Measurements from ENCODE around the gene SCAANT1.
A peak's percentile ranks its signal among the peaks of the same experiment; 100 is the strongest.

Gene SCAANT1

GRCh38 chr3:63934041-63934866 lies 22.1 kb upstream of the SCAANT1 start:
- DNase-seq (ENCODE audit: low read depth in 2 of 2), result no peak

DNA sequence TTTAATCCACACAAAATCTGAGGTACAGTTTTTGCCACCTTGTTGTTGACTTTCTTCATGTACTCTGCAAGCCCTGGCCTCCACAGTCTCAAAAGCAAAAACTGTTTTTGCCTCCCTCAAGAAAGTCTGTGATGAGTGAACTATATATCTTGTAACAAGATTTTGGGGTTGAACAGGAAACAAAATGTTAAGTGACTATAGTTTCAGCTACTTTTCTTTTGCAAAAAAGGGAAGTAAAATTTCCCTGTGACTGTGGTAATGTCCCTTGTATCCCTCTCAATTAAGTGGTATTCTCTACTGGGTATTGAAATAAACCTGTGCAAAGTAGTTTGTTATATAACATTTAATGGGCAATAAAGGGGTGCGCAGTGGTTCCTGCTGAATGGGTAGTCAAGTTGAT lies 21.3 kb upstream of the SCAANT1 start:
- no peak for DNase-seq (ENCODE audit: low read depth in 2 of 2)

- DNase-seq (ENCODE audit: low read depth in 2 of 2), result no peak
Observed at GRCh38 chr3:63932509-63933212, 20.5 kb upstream of the SCAANT1 start.

GRCh38 chr3:63931290-63931689 lies 19.1 kb upstream of the SCAANT1 start:
- DNase-seq (ENCODE audit: low read depth in 2 of 2), result no peak

DNA sequence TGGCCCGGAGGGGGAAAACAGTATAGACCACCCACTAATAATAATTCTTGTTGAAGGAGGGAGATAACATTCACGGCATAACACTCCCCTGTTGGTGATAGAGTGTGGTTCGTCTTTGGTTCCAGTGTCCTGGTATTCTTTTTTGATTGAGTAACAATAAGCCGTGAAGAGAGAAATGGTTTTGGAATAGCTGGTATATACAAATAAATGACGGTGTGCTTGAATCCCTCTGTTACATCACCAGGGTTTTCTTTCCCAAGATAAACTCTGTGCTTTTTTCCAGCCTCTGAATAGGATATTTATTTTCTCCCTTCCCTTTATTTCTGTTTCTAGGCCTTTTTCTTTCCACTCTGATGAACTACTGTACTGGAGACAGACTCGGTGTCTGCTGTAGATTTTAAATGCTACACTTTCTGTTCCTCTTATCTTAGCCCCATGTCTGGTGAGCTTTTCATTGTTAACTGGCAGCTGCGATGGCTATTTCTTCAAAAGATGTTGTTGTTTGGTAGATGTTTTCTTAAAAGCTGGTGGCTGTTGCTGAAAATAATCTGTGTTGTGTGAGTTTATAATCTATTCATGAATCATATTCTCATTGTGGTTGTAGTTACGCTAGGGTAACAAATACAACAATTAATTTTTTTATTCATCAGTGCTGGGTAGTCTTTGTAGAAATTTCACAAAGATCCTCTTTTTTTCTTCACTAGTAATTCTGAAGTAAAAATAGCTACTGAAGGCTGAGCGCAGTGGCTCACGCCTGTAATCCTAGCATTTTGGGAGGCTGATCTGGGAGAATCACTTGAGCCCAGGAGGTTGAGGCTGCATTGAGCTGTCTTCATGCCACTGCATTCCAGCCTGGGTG lies 15.5 kb upstream of the SCAANT1 start:
- DNase-seq (ENCODE audit: low read depth in 2 of 2), result no peak

DNA sequence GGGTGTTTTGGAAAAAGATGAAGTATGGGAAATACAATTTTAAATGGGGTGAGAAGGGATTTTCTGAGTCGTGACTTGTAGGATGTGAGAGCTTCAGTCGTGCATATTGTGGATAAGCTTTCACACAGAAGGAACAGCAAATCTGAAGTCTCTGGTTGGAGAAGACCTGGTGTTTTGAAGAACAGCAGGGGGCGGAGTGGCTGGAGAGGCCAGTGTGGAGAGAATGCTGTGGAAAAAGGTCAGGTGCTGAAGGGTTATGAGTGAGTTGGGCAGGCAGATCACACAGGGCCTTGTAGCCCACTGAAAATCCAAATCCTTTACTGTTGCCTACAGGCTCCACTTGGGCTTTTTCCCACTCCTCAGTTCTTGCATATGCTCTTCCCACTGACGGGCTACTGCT lies 14.1 kb upstream of the SCAANT1 start:
- DNase-seq (ENCODE audit: low read depth in 2 of 2), result no peak

- no peak for DNase-seq (ENCODE audit: low read depth in 2 of 2)
Observed at GRCh38 chr3:63922491-63923199, 10.5 kb upstream of the SCAANT1 start.

- DNase-seq (ENCODE audit: low read depth in 2 of 2), result no peak
Observed at GRCh38 chr3:63921741-63922482, 9.7 kb upstream of the SCAANT1 start.

DNA sequence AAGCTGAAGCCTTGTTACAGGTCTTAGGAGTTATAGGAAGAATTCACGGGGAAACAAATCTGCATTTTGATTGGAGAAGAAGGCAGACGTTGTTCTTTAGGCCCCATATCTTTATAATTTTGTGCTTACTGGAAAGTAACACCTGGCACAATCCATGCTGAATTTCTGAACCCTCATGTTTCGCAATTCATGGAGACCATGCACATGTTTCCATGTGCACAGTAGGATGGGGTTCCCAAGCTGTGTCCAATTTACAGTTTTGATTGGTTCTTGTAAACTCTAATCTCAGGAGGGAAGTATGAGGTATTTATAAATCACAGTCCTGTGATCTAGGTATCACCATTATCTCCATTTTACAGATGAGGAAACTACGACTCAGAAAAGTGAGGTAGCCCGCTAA lies 7.8 kb upstream of the SCAANT1 start:
- DNase-seq (ENCODE audit: low read depth in 2 of 2), result no peak

GRCh38 chr3:63918321-63918720 lies 6.1 kb upstream of the SCAANT1 start:
- DNase-seq (ENCODE audit: low read depth in 2 of 2), result no peak

- DNase-seq (ENCODE audit: low read depth in 2 of 2), result no peak
Observed at GRCh38 chr3:63914312-63914711, 2.1 kb upstream of the SCAANT1 start.

- DNase-seq (ENCODE audit: low read depth in 2 of 2), result peak; percentile 28 to 31
Observed at GRCh38 chr3:63912768-63913588, 795 bp upstream of the SCAANT1 start.

DNA sequence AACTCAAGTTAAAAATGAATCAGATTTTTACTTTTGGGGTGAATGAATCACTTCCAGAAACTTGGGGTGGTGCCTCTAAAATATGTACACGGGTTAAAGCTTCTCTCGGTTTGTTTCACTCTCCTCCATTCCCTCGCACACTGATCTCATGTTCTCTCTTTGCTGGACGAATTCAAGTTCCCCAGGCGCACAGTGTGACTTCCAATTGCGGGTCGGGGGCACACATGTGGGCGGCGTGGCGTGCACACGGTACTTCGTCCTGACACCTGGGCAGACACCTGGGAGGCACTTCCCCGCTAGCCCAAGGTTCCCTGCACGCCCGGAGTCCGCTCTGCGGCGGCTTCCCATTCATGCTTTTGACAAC lies 692 bp downstream of the SCAANT1 start:
- DNase-seq (ENCODE audit: low read depth in 2 of 2), result no peak

DNA sequence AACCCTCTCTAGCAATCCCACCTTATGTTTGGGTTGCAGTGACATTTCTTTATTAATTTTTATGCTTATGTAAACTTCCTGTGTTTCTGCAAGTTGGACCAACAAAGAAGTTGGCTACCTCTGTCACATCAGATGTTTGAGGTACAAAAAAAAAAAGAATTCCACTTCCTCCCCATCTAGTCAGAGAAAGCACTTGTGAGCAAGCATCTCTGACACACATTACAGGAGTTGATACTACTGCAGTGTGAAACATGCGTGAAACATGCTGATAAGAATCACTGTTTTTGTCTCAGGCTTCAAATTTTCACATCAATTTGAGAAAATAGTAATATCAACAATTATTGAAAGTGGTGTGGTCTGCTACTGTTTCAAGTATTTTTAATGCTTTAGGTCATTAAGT lies 1.3 kb downstream of the SCAANT1 start:
- DNase-seq (ENCODE audit: low read depth in 2 of 2), result no peak

GRCh38 chr3:63910001-63910400 lies 2.2 kb downstream of the SCAANT1 start:
- no peak for DNase-seq (ENCODE audit: low read depth in 2 of 2)

DNA sequence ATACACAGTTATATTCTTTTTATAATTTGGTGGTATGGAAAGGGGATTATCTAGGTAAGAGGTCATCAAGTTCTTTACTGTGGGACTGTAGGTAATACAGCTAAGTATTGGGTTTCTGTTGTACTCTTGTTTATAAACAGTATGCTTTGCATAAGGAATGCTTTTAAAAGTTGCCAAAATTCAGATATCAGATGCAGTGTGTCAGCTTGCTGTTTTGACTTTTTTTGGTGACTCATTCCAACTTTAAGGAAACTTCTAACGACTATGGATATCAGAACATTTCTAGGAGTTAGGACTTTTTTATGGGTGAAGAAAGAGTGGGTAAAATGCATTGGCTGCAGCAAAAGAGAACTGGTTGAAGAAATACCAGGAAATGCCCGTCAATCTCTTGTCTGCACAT lies 2.8 kb downstream of the SCAANT1 start:
- no peak for DNase-seq (ENCODE audit: low read depth in 2 of 2)

DNA sequence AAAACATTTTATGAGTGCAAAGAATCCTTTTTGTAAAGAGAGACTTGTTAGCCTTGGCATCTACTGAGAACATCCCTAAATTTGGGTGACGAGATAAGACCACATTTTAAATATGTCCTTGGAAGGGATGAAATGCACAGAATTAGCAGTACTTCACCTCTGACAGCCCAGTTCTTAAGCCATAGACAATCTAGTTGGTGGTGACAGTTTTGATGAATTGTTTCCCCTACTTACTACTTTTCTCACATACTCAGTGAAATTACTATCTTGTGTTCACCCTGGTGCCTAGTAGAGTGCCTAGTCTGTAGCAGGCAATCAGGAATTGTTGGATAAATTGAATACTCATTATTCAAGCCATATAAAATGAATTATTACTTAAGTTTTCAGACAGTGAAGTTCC lies 3.4 kb downstream of the SCAANT1 start:
- DNase-seq (ENCODE audit: low read depth in 2 of 2), result no peak

DNA sequence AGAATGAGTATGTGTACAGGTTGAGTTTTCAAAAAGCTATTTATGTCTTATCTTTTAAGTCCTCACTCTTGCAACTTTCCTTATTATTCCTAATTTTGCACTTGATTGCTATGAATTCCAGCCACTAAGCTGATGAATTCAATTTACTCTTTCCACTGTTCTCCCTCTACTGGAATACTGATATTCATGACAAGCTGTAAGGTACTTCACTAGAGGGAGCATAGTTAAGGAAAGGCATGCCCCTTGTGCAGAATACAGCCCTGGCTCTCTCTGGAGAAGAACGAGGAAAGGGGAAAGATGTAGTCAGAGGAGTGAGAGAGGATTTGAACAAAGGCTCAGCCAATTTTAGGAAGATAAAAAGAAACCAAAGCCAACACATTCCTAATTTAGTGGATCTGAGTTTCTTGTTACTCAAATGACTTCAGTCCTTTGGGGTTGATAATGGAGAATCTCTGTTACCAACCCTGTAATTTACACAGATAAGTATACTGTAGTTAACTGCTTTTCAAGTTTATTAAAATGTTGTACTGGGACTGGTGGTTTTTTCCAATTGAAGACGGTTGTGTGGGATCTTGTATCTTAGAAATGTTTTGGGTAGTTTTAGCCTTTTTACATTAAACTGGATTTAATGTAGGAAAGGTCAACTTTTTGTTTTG lies 4.0 kb downstream of the SCAANT1 start:
- DNase-seq (ENCODE audit: low read depth in 2 of 2), result no peak

DNA sequence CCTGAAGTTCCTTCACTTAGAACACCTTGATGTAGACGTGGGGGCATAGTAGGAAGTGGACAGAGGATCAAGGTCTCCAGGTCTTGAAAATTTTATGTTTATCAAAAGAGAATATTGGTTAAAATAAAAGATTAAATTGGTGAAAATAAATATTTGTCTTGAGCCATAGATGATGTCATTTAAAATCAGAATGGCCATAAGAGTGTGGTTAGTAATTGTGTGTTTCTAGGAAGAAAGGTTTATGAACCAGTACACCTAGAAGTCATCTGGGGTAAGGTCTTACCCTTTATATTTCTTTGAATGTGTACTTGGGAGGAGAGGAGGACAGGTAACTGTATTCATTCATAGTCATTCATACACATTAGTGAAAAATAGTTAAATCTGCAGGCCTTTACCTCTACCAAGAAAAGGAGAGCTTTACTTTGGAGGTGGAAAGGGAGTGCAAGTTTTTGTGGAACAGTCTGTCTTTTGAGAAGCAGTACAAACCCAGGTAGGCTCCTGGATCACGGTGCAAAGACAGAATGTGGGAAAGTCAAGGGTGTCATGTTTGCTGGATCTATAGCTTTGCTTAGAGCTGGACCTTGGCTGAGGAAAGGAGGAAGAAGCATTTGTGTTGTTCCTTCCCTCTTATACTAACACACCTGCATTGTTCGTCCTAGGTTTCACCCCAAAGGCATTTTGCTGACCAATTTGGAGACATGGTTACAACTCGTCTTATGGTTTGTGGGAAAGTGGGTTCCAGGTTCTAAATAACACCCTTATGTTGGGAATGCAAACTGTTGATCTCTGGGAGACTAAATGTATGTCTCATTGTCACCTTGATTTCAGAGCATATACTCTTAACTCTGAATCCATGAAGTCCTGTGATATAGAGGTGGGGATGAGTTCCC lies 6.2 kb downstream of the SCAANT1 start:
- DNase-seq (ENCODE audit: low read depth in 2 of 2), result no peak
